GM12878 (cell line): ENCODE measurements around the gene XIAP. TPM values are rescaled to one million over a fixed set of nuclear protein-coding genes. Genes with fewer than 3 reads are reported as not detected.

Experiments used
- ATAC-seq: fragments of 200-7000 bp; cut with Tn5 transposase; 3 replicates; pipeline ENCODE4 v1.9.1; 2020; ENCODE audit warnings: mild to moderate bottlenecking, moderate library complexity
- BruUV-seq: library from RNA; stranded (reverse); fragments of 400-500 nt; replicated peaks from 2 replicates; lab custom pipeline; 2021; lab: Mats Ljungman, UMichigan
- CTCF ChIA-PET: fragments of 300-600 bp; sonication (Branson Sonifier 250); formaldehyde crosslinking; extraction: SDS; loops from one replicate; lab custom pipeline; 2021; ENCODE audit warnings: inconsistent platforms; lab: Yijun Ruan, JAX
- POLR2A ChIA-PET: fragments of 350-600 bp; formaldehyde crosslinking; extraction: SDS; loops from one replicate; lab custom pipeline; 2021; ENCODE audit warnings: inconsistent platforms; lab: Charles Lee
- RAD21 ChIA-PET: fragments of 300-600 bp; sonication (Branson Sonifier 250); formaldehyde crosslinking; loops from one replicate; lab custom pipeline; 2023; ENCODE audit warnings: antibody characterized with exemption; ENCODE audit not compliant: unreplicated experiment; lab: Charles Lee
- SMC1A ChIA-PET: fragments of 300-600 bp; sonication (Branson Sonifier 250); formaldehyde crosslinking; loops from one replicate; lab custom pipeline; 2023; ENCODE audit not compliant: unreplicated experiment, uncharacterized antibody; lab: Charles Lee
- DNase-seq: peaks from one replicate; pipeline ENCODE4 v3.0.0-alpha.2; 2011; ENCODE audit warnings: low read depth, low spot score
- FAIRE-seq: peaks from 3 replicates; lab custom pipeline; 2011; peaks lifted over from hg19 to GRCh38; lab: Jason Lieb, UNC
- H2AFZ ChIP-seq: 2 replicates; pipeline ENCODE4 v1.6.0; 2011; ENCODE audit warnings: low read depth, low read length, control low read depth; ENCODE audit not compliant: control insufficient read depth
- H3K27ac ChIP-seq: 2 replicates; pipeline ENCODE4 v1.5.1; 2011; ENCODE audit warnings: control low read depth; ENCODE audit not compliant: control insufficient read depth, insufficient read depth
- H3K27me3 ChIP-seq, 2 experiments: replicated peaks in 1 of 2; 2 replicates each; pipeline versions ENCODE4 v1.6.0 to v1.6.1; 2011; ENCODE audit warnings: low read length in 1 of 2; ENCODE audit not compliant: control insufficient read depth in 2 of 2, insufficient read depth in 2 of 2
- H3K36me3 ChIP-seq, 2 experiments: 2 replicates each; pipeline ENCODE4 v1.5.1; 2011; ENCODE audit warnings: low read length in 1 of 2; ENCODE audit not compliant: control insufficient read depth in 2 of 2, insufficient read depth in 2 of 2
- H3K4me1 ChIP-seq: 2 replicates; pipeline ENCODE4 v1.6.1; 2011; ENCODE audit warnings: mild to moderate bottlenecking, low read length, moderate library complexity, mixed read lengths; ENCODE audit not compliant: control insufficient read depth, insufficient read depth
- H3K4me2 ChIP-seq: 2 replicates; pipeline ENCODE4 v1.6.0; 2011; ENCODE audit warnings: control low read depth; ENCODE audit not compliant: control insufficient read depth, insufficient read depth
- H3K4me3 ChIP-seq: fragments of 200-600 bp; sonication (generic); 2 replicates; pipeline ENCODE4 v1.5.1; 2016
- H3K79me2 ChIP-seq: 2 replicates; pipeline ENCODE4 v1.6.0; 2011; ENCODE audit warnings: low read length; ENCODE audit not compliant: control insufficient read depth, insufficient read depth
- H3K9ac ChIP-seq: 2 replicates; pipeline ENCODE4 v1.8.0; 2011; ENCODE audit warnings: low read length, control low read depth, mixed read lengths; ENCODE audit not compliant: control insufficient read depth, insufficient read depth
- H3K9me3 ChIP-seq: replicated peaks from 3 replicates; pipeline ENCODE4 v1.5.1; 2011; ENCODE audit warnings: mild to moderate bottlenecking, low read length; ENCODE audit not compliant: control insufficient read depth, insufficient read depth
- H4K20me1 ChIP-seq: 2 replicates; pipeline ENCODE4 v1.6.0; 2011; ENCODE audit not compliant: control insufficient read depth, insufficient read depth
- BACH1 ChIP-seq: fragments of 450-650 bp; IDR thresholded peaks from 2 replicates; pipeline ENCODE4 v1.6.1; 2017; ENCODE audit warnings: mild to moderate bottlenecking, borderline replicate concordance
- BMI1 ChIP-seq: fragments of 450-650 bp; IDR thresholded peaks from 2 replicates; pipeline ENCODE4 v1.6.1; 2016; ENCODE audit warnings: mild to moderate bottlenecking, moderate library complexity, borderline replicate concordance
- CBFB ChIP-seq: IDR thresholded peaks from 2 replicates; pipeline ENCODE4 v1.6.1; 2016; ENCODE audit warnings: antibody characterized with exemption, low read depth
- CEBPB ChIP-seq, 2 experiments: fragments of 150-350 bp in 1 of 2; IDR thresholded peaks; 2 replicates each; pipeline ENCODE4 v1.6.1; 2012 to 2014; ENCODE audit warnings: low read depth in 2 of 2, low read length in 2 of 2, borderline replicate concordance in 1 of 2, inconsistent platforms in 1 of 2
- EGR1 ChIP-seq, 2 experiments: IDR thresholded peaks; 1 replicate in 1 of 2; 2 replicates in 1 of 2; pipeline ENCODE4 v1.6.1; 2011 to 2012; ENCODE audit warnings: low read depth in 2 of 2, low read length in 2 of 2, borderline replicate concordance in 1 of 2, mild to moderate bottlenecking in 1 of 2, moderate library complexity in 1 of 2
- ELK1 ChIP-seq: IDR thresholded peaks from 2 replicates; pipeline ENCODE4 v1.6.1; 2012; ENCODE audit warnings: low read depth, low read length, improper control_type of control experiment
- RAD51 ChIP-seq: fragments of 450-650 bp; IDR thresholded peaks from 2 replicates; pipeline ENCODE4 v1.6.1; 2016; ENCODE audit warnings: moderate library complexity, mild to moderate bottlenecking, inconsistent platforms
- RFX5 ChIP-seq: IDR thresholded peaks from 2 replicates; pipeline ENCODE4 v1.6.1; 2011; ENCODE audit warnings: low read depth, low read length, improper control_type of control experiment
- SMAD5 ChIP-seq: IDR thresholded peaks from 2 replicates; pipeline ENCODE4 v1.6.1; 2016; ENCODE audit warnings: antibody characterized with exemption, low read depth
- SP1 ChIP-seq: IDR thresholded peaks from one replicate; pipeline ENCODE4 v1.6.1; 2011; ENCODE audit warnings: low read depth, low read length
- TCF12 ChIP-seq: IDR thresholded peaks from 2 replicates; pipeline ENCODE4 v1.6.1; 2011; ENCODE audit warnings: low read depth, mild to moderate bottlenecking, low read length
- YY1 ChIP-seq: IDR thresholded peaks from 2 replicates; pipeline ENCODE4 v1.6.1; 2011; ENCODE audit warnings: low read depth, mild to moderate bottlenecking, low read length
- ZNF217 ChIP-seq: fragments of 450-650 bp; IDR thresholded peaks from 2 replicates; pipeline ENCODE4 v1.6.1; 2017; ENCODE audit warnings: antibody characterized with exemption, mild to moderate bottlenecking
- WGBS: methylation state at CpG from one replicate; pipeline ENCODE4 v1.1.6; 2016; ENCODE audit warnings: low lambda C conversion rate; ENCODE audit not compliant: insufficient replicate concordance, insufficient coverage; ENCODE audit errors: missing lambda C conversion rate; 5-methylcytosine and 5-hydroxymethylcytosine counted together
- in situ Hi-C: fragments of 300-500 bp; cut with MboI; formaldehyde crosslinking; loops from 9 replicates; pipeline ENCODE4 v1.14.3; 2018; ENCODE audit warnings: mixed read lengths
- intact Hi-C: fragments of 100-400 bp; cut with micrococcal nuclease; formaldehyde crosslinking; loops from one replicate; pipeline ENCODE4 v1.14.2; 2022; ENCODE audit not compliant: unreplicated experiment
- polyA plus RNA-seq, 11 experiments: library from polyadenylated mRNA; depleted of rRNA in 4 of 11; unstranded in 6 of 11; stranded (reverse) in 5 of 11; fragments of >200 nt; fragmentation: Nextera tagmentation in 4 of 11; fragmentation: Illumina TruSeq in 1 of 11; extraction: Ambion mirVana in 4 of 11; extraction: Trizol in 1 of 11; gene quantifications; 1 replicate in 1 of 11; 2 replicates in 10 of 11; pipeline versions ENCODE4 v1.2.1 to v1.2.3, GENCODE V29; 2011 to 2016; ENCODE audit warnings: inconsistent platforms in 2 of 11, missing spikeins in 2 of 11, low read depth in 1 of 11
- total RNA-seq, 4 experiments: library from RNA; depleted of rRNA in 3 of 4; stranded (reverse); fragments of >200 nt in 3 of 4; fragmentation: Illumina TruSeq in 1 of 4; extraction: Trizol in 1 of 4; gene quantifications; 2 replicates each; pipeline versions ENCODE4 v1.2.1 to v1.2.3, GENCODE V29; 2013 to 2021

Gene XIAP
- total and polyA plus RNA-seq, 10 of the 15 experiments (the other 5 are each of a cell fraction or from before 2014, with no cell fraction given): 3.3 to 21.1 (median 14.5) TPM

GRCh38 chrX:123949846-123950245 is 90.0 kb downstream of the XIAP start:
- no peak for FAIRE-seq
- ATAC-seq: no peak
- POLR2A ChIA-PET: no interaction called here
- Histone ChIP-seq H3K36me3 (no peaks in the 10 kb centered on the region), H3K4me1 (no peaks in the 10 kb centered on the region), H3K4me3 (no peak overlapping the region), H3K27me3 (no peaks in the 10 kb centered on the region), H3K9ac (no peak overlapping the region), H3K27ac (no peak overlapping the region), H3K79me2 (no peaks in the 10 kb centered on the region), H2AFZ (no peak overlapping the region), H3K9me3 (no peaks in the 10 kb centered on the region), H3K4me2 (no peak overlapping the region), H4K20me1 (no peaks in the 10 kb centered on the region)
- DNase-seq: no peak
- SMC1A ChIA-PET: no interaction called here
- in situ Hi-C loops: loop anchor here (10.0 kb wide), 1 partner anchor 115 kb away; no protein-coding TSS in a partner anchor
- TF ChIP-seq RFX5 (no peak), CBFB (no peak), TCF12 (no peak), RAD51 (no peak), BMI1 (no peak), ZNF217 (no peak), YY1 (no peak), SMAD5 (no peak), CEBPB (IDR thresholded peaks at IDR 0.05; ENCODE audit: borderline replicate concordance in 1 of 2, low read depth in 2 of 2, low read length in 2 of 2) (no peak), SP1 (no peak), BACH1 (no peak), EGR1 (IDR thresholded peaks at IDR 0.05; ENCODE audit: borderline replicate concordance in 1 of 2, low read depth in 2 of 2, low read length in 2 of 2) (no peak), ELK1 (no peak)
- CTCF ChIA-PET: no interaction called here
- intact Hi-C loops: no loop called here
- RAD21 ChIA-PET: interaction anchor here (1.7 kb wide), 1 partner anchor 116 kb away, joined by 5 read pairs; no protein-coding TSS in a partner anchor
- BruUV-seq: no TSS peak
- 100% methylated on average over 2 of the region's 2 CpGs for WGBS
